B cell (primary cell): ENCODE results near the gene KCNH8.

Source experiments
- EZH2 ChIP-seq: IDR thresholded peaks from 2 replicates; pipeline ENCODE4 v1.6.1; 2012; ENCODE audit warnings: borderline replicate concordance, low read depth, mild to moderate bottlenecking, moderate library complexity, low read length; ENCODE audit not compliant: insufficient read depth, poor library complexity, severe bottlenecking
- TF ChIP-seq, protein P1 (sequence below): fragments of 200-600 bp; IDR thresholded peaks from one replicate; pipeline ENCODE4 v1.8.0; 2022; ENCODE audit warnings: antibody characterized with exemption, mild to moderate bottlenecking

DNA sequence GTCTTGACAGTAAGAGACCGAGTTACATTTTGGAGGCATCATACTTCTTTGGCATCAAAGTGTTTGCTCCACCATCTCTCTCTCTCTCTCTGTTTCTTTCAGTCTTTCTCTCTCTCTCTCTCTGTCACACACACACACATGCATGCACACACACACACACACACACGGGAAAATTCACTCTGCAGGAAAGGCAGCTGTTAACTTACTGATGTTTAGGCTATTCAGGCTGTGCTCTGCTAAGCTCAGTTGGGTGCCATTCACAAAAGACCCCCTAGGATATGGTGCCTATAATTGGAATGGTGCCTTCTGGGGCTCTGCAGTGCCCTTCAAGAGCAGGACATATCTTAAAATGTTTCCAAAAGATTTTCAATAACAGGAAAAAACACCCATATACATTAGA lies 78.2 kb downstream of the KCNH8 start:
- TF ChIP-seq, protein P1, sequence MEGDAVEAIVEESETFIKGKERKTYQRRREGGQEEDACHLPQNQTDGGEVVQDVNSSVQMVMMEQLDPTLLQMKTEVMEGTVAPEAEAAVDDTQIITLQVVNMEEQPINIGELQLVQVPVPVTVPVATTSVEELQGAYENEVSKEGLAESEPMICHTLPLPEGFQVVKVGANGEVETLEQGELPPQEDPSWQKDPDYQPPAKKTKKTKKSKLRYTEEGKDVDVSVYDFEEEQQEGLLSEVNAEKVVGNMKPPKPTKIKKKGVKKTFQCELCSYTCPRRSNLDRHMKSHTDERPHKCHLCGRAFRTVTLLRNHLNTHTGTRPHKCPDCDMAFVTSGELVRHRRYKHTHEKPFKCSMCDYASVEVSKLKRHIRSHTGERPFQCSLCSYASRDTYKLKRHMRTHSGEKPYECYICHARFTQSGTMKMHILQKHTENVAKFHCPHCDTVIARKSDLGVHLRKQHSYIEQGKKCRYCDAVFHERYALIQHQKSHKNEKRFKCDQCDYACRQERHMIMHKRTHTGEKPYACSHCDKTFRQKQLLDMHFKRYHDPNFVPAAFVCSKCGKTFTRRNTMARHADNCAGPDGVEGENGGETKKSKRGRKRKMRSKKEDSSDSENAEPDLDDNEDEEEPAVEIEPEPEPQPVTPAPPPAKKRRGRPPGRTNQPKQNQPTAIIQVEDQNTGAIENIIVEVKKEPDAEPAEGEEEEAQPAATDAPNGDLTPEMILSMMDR = no peak
- TF ChIP-seq EZH2 = no peak
